Measurements from ENCODE around the gene PCSK7.

Gene PCSK7

DNA sequence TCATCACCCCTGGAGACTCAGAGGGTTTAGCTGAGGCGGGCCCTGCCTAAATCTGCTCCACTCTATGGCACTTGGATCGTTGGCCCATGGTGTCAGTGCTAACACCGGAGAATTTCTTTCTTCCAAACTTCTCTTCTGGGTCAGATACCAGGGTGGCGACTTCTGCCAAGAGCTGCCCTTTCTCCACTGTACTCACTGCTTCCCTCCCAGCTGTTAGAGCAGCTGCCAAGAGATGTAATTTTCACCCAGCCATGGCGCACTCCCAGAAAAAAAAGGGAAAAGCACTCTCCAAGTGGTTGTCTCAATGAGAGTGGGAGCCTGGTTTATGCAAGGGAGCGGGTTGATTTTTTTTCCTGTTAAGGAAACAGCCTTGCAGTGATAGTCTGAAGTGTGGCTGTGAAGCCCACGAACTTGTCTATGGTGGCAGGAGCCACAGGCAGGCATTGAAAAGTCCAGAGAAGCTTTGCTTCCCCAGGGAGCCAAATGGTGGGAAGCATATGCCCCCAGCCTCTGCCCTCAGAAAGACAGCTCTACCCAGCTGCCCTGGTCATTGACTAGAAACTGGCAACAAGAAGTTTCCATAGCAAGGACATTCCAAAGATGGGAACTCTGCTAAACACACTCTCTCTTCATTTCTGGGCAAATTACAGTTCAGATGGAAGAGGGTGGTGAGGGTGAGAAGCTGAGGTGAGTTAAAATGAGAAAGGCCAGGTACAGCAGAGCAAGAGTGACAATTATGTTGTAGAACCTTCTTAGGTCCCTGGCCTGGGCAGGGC, 10.7 kb downstream of the PCSK7 start:
- DNase-seq (ENCODE audit: low read depth), result no peak
- no peak overlapping the region for H3K4me3 ChIP-seq (ENCODE audit: low read depth, low read length)
- in situ Hi-C loops (cut with HindIII; ENCODE audit: low sequenced_read_pairs), result no loop called here
- TF ChIP-seq, protein P1, sequence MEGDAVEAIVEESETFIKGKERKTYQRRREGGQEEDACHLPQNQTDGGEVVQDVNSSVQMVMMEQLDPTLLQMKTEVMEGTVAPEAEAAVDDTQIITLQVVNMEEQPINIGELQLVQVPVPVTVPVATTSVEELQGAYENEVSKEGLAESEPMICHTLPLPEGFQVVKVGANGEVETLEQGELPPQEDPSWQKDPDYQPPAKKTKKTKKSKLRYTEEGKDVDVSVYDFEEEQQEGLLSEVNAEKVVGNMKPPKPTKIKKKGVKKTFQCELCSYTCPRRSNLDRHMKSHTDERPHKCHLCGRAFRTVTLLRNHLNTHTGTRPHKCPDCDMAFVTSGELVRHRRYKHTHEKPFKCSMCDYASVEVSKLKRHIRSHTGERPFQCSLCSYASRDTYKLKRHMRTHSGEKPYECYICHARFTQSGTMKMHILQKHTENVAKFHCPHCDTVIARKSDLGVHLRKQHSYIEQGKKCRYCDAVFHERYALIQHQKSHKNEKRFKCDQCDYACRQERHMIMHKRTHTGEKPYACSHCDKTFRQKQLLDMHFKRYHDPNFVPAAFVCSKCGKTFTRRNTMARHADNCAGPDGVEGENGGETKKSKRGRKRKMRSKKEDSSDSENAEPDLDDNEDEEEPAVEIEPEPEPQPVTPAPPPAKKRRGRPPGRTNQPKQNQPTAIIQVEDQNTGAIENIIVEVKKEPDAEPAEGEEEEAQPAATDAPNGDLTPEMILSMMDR (IDR thresholded peaks at IDR 0.05; ENCODE audit: low read depth, low read length, missing control alignments), result no peak

GRCh38 chr11:117220568-117220967, 11.3 kb downstream of the PCSK7 start:
- TF ChIP-seq, protein P1 (IDR thresholded peaks at IDR 0.05; ENCODE audit: low read depth, low read length, missing control alignments), result no peak
- no peak overlapping the region for H3K4me3 ChIP-seq (ENCODE audit: low read depth, low read length)
- in situ Hi-C loops (cut with HindIII; ENCODE audit: low sequenced_read_pairs), result no loop called here
- no peak for DNase-seq (ENCODE audit: low read depth)

DNA sequence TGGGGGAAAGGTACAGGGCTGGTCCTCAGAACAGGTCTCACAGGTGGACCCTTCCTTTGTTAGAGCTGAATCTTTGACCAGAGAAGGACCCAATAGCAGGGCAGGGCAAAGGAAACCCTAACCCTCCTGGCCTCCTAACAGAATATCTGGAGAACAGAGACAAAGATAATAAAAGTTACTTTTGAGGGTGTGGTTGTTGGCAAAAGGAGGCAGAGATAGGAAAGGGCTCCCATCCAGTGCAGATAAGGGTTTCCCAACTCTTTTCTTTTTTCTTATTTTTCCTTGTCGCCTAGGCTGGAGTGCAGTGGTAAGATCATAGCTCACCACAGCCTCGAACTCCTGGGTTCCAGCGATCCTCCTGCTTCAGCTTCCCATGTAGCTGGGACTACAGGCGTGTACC, 11.9 kb downstream of the PCSK7 start:
- TF ChIP-seq, protein P1 (IDR thresholded peaks at IDR 0.05; ENCODE audit: low read depth, low read length, missing control alignments), result no peak
- in situ Hi-C loops (cut with HindIII; ENCODE audit: low sequenced_read_pairs), result no loop called here
- no peak for DNase-seq (ENCODE audit: low read depth)
- H3K4me3 ChIP-seq (ENCODE audit: low read depth, low read length), result no peak overlapping the region

DNA sequence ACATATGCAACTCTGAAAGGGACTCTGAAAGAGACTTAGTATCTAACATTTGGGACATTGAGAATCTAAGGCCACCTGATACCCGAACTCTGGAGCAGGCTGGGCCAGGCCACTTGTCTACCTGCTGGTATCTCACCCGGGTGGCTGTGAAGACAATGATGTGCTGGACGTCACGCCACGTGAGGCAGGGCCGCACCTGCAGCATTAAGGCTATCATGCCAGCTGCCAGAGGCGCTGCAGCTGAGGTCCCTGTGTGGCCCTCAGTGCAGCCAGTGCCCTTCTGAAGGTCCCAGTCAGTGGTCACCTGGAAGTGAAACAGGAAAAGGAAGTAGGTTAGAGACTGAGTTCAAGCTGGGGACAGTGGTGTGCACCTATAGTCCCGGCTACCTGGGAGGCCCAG, 12.4 kb downstream of the PCSK7 start:
- DNase-seq (ENCODE audit: low read depth), result no peak
- TF ChIP-seq, protein P1 (IDR thresholded peaks at IDR 0.05; ENCODE audit: low read depth, low read length, missing control alignments), result no peak
- in situ Hi-C loops (cut with HindIII; ENCODE audit: low sequenced_read_pairs), result no loop called here

GRCh38 chr11:117219001-117219400, 12.9 kb downstream of the PCSK7 start:
- in situ Hi-C loops (cut with HindIII; ENCODE audit: low sequenced_read_pairs), result no loop called here
- no peak for DNase-seq (ENCODE audit: low read depth)
- H3K4me3 ChIP-seq (ENCODE audit: low read depth, low read length), result no peak overlapping the region
- TF ChIP-seq, protein P1 (IDR thresholded peaks at IDR 0.05; ENCODE audit: low read depth, low read length, missing control alignments), result no peak

More for the DNA sequence above, 12.4 kb downstream of the PCSK7 start:
- no peak overlapping the region for H3K4me3 ChIP-seq (ENCODE audit: low read depth, low read length)

DNA sequence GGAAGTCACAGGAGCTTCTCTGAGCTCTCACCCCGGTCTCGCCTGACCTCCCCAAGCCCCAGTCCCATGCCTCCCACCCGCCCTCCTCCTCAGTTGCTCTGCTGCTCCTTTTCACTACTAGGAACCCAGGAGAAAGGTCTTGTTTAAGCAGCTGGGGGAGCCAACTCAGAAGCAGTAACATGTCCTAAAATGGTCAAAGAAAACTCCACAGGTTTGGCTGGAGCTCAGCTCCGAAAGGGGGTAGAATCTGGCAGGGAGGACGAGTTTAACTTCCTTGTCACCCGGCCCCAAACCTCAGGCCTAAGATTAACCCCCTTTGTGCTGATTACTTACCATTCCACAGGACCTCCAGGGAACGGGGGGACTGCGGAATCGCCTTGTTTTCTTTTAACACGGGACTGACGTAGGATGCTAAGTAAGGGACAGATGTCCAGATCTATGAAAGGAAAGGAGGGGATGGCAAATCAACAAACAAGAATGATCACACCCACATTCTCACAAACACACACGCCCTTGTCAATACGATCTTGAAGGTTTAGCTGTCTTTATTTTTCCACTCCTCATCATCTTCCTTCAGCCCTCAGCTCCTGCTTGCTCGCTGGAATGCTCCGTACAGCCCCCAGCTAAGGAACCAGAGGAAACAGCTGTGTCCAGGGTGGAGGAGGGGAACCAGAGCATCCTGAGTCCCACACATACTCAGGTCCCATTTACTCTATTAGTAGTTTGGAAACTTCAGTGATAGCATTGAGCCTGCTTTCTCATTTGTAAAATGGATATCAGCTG, 13.5 kb downstream of the PCSK7 start:
- H3K4me3 ChIP-seq (ENCODE audit: low read depth, low read length), result no peak overlapping the region
- DNase-seq (ENCODE audit: low read depth), result no peak
- TF ChIP-seq, protein P1 (IDR thresholded peaks at IDR 0.05; ENCODE audit: low read depth, low read length, missing control alignments), result no peak
- in situ Hi-C loops (cut with HindIII; ENCODE audit: low sequenced_read_pairs), result no loop called here
